ENCODE data around the gene FAM131A. TPM values are rescaled to one million over a fixed set of nuclear protein-coding genes. Genes with fewer than 3 reads are reported as not detected.

Gene FAM131A
- total RNA-seq, 1 experiment from 2014 or later: 14.4 TPM

GRCh38 chr3:184372911-184373310 is 35.5 kb downstream of the FAM131A start:
- no peak overlapping the region for H3K4ac ChIP-seq (ENCODE audit: low read depth, low read length)
- no peak overlapping the region for H3K14ac ChIP-seq (ENCODE audit: insufficient read depth, low read length)
- no peaks in the 10 kb centered on the region; the same call in 1 of the 2 replicates for H3K27me3 ChIP-seq (ENCODE audit: insufficient read depth, low read length)
- no peak for DNase-seq
- H2AK5ac ChIP-seq (ENCODE audit: insufficient read length, low read length): no peak overlapping the region
- no peak overlapping the region for H3K18ac ChIP-seq (ENCODE audit: insufficient read length, low read depth, low read length)
- H2BK15ac ChIP-seq (ENCODE audit: low read depth, low read length): no peak overlapping the region
- H3K4me1 ChIP-seq (ENCODE audit: insufficient read depth, low read length): peaks cover 8% of the 10 kb centered on the region; the same call in 1 of the 2 replicates
- Mint-ChIP-seq H3K27ac (no peak overlapping the region), H3K36me3 (ENCODE audit: insufficient read depth in 1 of 3, low read depth in 3 of 3) (peaks cover 10 to 25% (median 22%) of the 10 kb centered on the region in 3 experiments), H3K27me3 (ENCODE audit: low read depth) (peaks cover 45% of the 10 kb centered on the region), H3K4me1 (peaks cover 28 to 36% of the 10 kb centered on the region in 2 experiments), H3K9me3 (no peaks in the 10 kb centered on the region), H3K4me3 (no peak overlapping the region)
- no peak overlapping the region for H2BK5ac ChIP-seq (ENCODE audit: insufficient read length, low read length)
- no peak overlapping the region for H3K4me2 ChIP-seq (ENCODE audit: insufficient read depth, insufficient read length, low read length)
- no peaks in the 10 kb centered on the region for H3K9me3 ChIP-seq (ENCODE audit: control insufficient read depth, low read depth, low read length)
- H4K20me1 ChIP-seq (ENCODE audit: control insufficient read depth, insufficient read depth, insufficient read length): no peaks in the 10 kb centered on the region
- no peak overlapping the region for H2AFZ ChIP-seq (ENCODE audit: low read length)
- H4K91ac ChIP-seq (ENCODE audit: insufficient read length, low read depth, low read length): no peak overlapping the region
- no peak overlapping the region for H4K8ac ChIP-seq (replicated peaks; ENCODE audit: insufficient read length, low read depth, low read length)
- no peak overlapping the region for H2BK120ac ChIP-seq (ENCODE audit: low read depth, low read length, poor library complexity, severe bottlenecking)
- no peak overlapping the region for H3T11ph ChIP-seq (ENCODE audit: low read length)
- no peak overlapping the region for H3K23ac ChIP-seq (ENCODE audit: insufficient read length, low read depth, low read length)
- TF ChIP-seq CTCF (conservative IDR thresholded peaks at IDR 0.05): no peak
- H4K5ac ChIP-seq (ENCODE audit: insufficient read length, low read depth, low read length): no peak overlapping the region
- no peak overlapping the region for H2BK20ac ChIP-seq (ENCODE audit: low read depth, low read length, poor library complexity, severe bottlenecking)
- no peaks in the 10 kb centered on the region for H3K79me2 ChIP-seq (ENCODE audit: insufficient read depth, low read length)
- no peaks in the 10 kb centered on the region for H3K79me1 ChIP-seq (ENCODE audit: insufficient read depth, low read depth, low read length, poor library complexity, severe bottlenecking)
- H3K9ac ChIP-seq (ENCODE audit: extremely low read depth, insufficient read length, low read length): no peak overlapping the region
- no CpG with 5 or more reads among the region's 5 CpGs for WGBS (ENCODE audit: extremely low coverage, insufficient read length, low lambda C conversion rate)
- H3K56ac ChIP-seq (ENCODE audit: insufficient read length, low read depth, low read length): no peak overlapping the region
- H3K23me2 ChIP-seq (ENCODE audit: insufficient read length, low read depth, low read length, poor library complexity, severe bottlenecking): no peaks in the 10 kb centered on the region
- no peak overlapping the region for H3K27ac ChIP-seq (ENCODE audit: insufficient read length, low read depth, low read length)
- no peak overlapping the region for H2BK12ac ChIP-seq (ENCODE audit: insufficient read length, low read depth, low read length)

Data from H9 (cell line).